ENCODE data around the gene CFAP221. TPM values are rescaled to one million over a fixed set of nuclear protein-coding genes. Genes with fewer than 3 reads are reported as not detected.

The CFAP221 gene
- total RNA-seq, 2 experiments from 2014 or later, result not detected

DNA sequence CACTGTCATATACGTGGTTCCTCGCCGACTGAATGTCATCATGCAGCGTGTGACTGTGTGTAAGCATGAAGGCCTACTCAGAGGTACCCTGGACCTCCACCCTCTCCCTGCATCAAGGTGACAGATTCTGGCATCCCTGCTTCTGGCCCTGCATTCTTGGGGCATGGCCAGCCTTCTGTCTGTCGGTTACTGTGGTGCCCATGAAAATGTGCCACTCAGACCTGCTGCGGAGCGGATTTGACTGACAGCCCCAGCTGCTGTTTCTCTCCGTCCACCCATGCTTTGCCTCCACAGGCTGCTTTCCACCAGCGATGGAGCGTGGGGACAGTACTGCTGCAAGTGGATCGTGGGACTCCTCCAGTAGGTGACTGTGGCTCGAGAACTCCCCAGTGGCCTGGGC lies 144.4 kb downstream of the CFAP221 start:
- Mint-ChIP-seq H3K4me3 (no peak overlapping the region), H3K36me3 (no peaks in the 10 kb centered on the region), H3K27ac (no peak overlapping the region), H3K4me1 (no peaks in the 10 kb centered on the region), H3K9me3 (ENCODE audit: low read depth) (no peaks in the 10 kb centered on the region), H3K27me3 (no peaks in the 10 kb centered on the region)
- DNase-seq, result no peak
- no peak for ATAC-seq
- CTCF ChIA-PET, result no interaction called here

DNA sequence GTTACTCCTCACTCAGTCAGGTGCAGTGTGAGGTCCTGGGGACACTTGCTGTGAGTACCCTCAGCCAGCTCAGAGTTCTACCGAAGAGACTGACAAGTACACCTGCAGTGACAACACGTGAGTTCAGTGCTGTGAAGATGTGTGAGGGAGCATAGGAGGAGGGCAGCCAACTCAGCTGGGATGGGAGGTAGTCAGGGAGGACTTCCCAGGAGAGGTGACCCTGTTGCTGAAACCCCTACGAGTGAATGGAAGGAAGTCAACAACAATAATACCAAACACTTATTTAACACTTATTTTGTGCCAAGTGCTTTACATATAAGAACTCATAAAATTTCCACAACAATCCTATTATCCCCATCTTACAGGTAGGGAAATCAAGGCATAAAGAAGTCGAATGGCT lies 145.0 kb downstream of the CFAP221 start:
- Mint-ChIP-seq H3K36me3 (no peaks in the 10 kb centered on the region), H3K27me3 (no peaks in the 10 kb centered on the region), H3K4me1 (no peaks in the 10 kb centered on the region), H3K9me3 (ENCODE audit: low read depth) (peaks cover 4% of the 10 kb centered on the region), H3K27ac (peak overlapping the region; percentile 18), H3K4me3 (no peak overlapping the region)
- ATAC-seq, result no peak
- CTCF ChIA-PET, result no interaction called here
- no peak for DNase-seq

DNA sequence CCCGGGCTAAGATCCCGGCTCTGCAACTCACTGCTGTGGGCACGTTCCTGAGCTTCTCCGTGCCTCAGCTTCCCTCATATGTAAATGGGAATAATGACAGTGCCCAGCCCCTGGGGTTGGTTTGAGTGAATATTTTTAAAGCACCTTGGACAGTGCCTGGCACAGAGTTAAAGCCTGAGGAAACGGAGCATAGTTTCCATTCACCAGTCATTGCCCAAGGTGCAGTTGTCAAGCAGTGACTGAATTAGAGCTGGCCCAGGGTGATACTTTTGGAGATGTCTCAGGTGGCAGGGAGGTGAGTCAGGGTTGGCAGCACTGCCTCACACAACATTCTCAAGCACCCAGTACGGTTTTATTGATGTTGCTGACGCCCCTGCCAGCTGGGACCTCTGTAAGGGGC lies 146.9 kb downstream of the CFAP221 start:
- Mint-ChIP-seq H3K36me3 (no peaks in the 10 kb centered on the region), H3K9me3 (ENCODE audit: low read depth) (peaks cover 4% of the 10 kb centered on the region), H3K27ac (no peak overlapping the region), H3K27me3 (no peaks in the 10 kb centered on the region), H3K4me3 (no peak overlapping the region), H3K4me1 (no peaks in the 10 kb centered on the region)
- CTCF ChIA-PET, result interaction anchor here (1.0 to 1.8 kb wide), 2 partner anchors 12 to 13 kb away, joined by 3 to 4 read pairs; partner anchors contain the start of gene TMEM177
- DNase-seq (no peak), ATAC-seq (no peak)

DNA sequence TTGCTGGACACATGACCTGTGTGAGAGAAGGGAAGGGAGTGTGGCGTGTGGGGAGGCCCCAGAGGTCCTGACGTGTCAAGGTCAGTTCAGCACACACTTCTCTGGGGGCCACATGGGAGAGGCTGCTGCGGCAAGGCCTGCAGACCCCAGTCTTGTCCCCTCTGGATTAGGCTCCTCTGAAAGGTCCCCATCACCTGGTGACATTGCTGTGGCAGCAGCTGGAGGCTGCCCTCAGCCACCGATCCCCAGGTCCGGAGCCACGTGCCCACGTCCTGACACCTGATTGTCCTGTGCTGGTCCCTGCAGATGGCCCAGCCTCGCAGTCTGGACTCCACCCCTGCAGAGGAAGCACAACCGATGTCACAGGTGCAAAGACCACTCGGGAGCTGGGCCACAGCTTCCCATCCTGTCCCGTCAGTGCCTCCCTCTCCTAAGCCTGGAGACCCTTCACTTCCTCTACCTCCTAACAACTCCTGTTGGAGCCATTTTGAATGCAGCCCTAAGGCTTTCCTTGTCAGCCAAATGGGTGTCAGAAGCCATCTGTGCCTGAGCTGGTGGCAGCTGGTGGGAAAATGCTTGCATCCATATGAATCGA lies 147.5 kb downstream of the CFAP221 start:
- no peak overlapping the region for H3K27ac Mint-ChIP-seq
- CTCF ChIA-PET, result interaction anchor here (1.8 kb wide), 1 partner anchor 13 kb away, joined by 4 read pairs; the partner anchor contains the start of gene TMEM177
- DNase-seq, result no peak
- no peak for ATAC-seq
- H3K4me1 Mint-ChIP-seq, result no peaks in the 10 kb centered on the region
- no peak overlapping the region for H3K4me3 Mint-ChIP-seq
- H3K36me3 Mint-ChIP-seq, result no peaks in the 10 kb centered on the region
- peaks cover 4% of the 10 kb centered on the region for H3K9me3 Mint-ChIP-seq (ENCODE audit: low read depth)
- no peaks in the 10 kb centered on the region for H3K27me3 Mint-ChIP-seq

DNA sequence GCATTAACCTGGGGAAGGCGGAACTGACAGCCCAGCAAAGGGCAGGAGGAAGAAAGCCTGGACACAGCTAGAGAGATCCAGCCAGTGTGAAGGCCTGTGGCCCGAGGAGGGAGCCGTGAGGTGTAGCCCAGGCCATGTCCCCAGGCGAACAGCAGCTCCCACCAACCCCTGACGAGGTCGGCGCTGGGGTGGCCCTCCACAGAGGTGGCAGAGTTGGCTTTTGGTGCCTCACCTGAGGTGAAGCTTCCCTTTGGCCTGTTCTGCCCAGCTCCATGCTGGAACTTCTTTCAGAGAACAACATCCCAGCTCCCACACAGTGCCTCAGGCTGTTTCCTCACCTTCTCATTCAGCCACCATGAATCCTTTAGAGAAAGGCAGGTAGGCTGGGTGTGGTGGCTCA lies 148.1 kb downstream of the CFAP221 start:
- Mint-ChIP-seq H3K4me1 (no peaks in the 10 kb centered on the region), H3K36me3 (no peaks in the 10 kb centered on the region), H3K27ac (no peak overlapping the region), H3K27me3 (no peaks in the 10 kb centered on the region), H3K9me3 (ENCODE audit: low read depth) (peaks cover 4% of the 10 kb centered on the region), H3K4me3 (no peak overlapping the region)
- CTCF ChIA-PET, result interaction anchor here (1.8 kb wide), 1 partner anchor 14 kb away, joined by 4 read pairs; the partner anchor contains the start of gene TMEM177
- ATAC-seq, result no peak
- no peak for DNase-seq

DNA sequence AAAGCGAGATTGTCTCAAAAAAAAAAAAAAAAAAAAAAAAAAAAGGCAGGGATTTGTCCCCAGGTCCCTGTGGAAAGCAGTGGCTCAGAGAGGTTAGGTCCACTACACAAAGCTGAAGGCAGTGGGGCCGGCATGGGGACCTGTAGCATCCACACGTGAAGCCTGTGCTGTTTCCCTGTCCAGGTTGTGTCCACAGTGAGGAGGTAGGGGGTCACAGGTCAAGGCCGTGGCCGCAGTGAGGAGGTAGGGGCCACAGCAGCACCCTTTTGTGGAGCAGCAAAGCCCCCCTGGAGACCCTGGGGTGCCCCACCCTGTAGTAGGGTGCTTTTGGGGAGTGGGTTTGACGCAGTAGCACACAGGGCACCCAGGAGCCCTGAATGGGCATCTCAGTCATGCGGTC lies 148.7 kb downstream of the CFAP221 start:
- CTCF ChIA-PET, result interaction anchor here (0.7 kb wide), 1 partner anchor 10 kb away, joined by 3 read pairs; no protein-coding TSS in a partner anchor
- DNase-seq (no peak), ATAC-seq (no peak)
- Mint-ChIP-seq H3K27ac (no peak overlapping the region), H3K36me3 (no peaks in the 10 kb centered on the region), H3K9me3 (ENCODE audit: low read depth) (peaks cover 4% of the 10 kb centered on the region), H3K4me1 (no peaks in the 10 kb centered on the region), H3K4me3 (no peak overlapping the region), H3K27me3 (peaks cover 4% of the 10 kb centered on the region)

DNA sequence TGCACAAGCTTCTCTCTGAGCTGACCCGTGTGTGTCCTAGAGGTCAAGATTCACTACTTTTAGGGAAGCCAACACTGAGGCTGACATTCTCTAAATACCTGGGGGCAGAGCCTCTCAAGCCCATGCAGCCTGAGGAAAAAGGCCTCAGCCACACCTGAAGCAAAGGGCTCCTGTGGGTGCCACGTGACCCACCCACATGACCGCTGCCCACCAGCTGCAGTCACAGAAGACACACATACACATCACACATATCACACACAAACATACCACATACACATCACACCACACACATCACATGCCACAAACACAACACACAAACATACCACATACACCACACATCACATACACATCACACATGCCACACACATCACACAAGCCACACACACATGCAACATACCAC lies 149.3 kb downstream of the CFAP221 start:
- Mint-ChIP-seq H3K27ac (no peak overlapping the region), H3K36me3 (no peaks in the 10 kb centered on the region), H3K9me3 (ENCODE audit: low read depth) (peaks cover 4% of the 10 kb centered on the region), H3K27me3 (peaks cover 4% of the 10 kb centered on the region), H3K4me1 (no peaks in the 10 kb centered on the region), H3K4me3 (no peak overlapping the region)
- no peak for ATAC-seq
- CTCF ChIA-PET, result no interaction called here
- no peak for DNase-seq

DNA sequence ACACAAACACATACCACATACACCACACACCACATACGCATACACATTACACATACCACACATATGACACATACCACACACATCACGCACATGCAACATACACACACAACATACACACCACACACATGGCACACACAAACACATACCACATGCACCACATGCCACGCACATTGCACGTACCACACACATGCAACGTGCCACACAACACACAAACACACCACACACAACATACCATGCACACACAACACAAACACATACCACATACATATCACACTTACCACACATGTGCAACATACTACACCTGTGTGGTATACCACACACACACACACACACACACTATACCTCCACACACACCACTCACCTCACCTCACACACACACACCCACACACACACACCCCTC lies 149.7 kb downstream of the CFAP221 start:
- Mint-ChIP-seq H3K36me3 (no peaks in the 10 kb centered on the region), H3K9me3 (ENCODE audit: low read depth) (peaks cover 4% of the 10 kb centered on the region), H3K27ac (no peak overlapping the region), H3K4me1 (no peaks in the 10 kb centered on the region), H3K27me3 (peaks cover 4% of the 10 kb centered on the region), H3K4me3 (no peak overlapping the region)
- CTCF ChIA-PET, result no interaction called here
- DNase-seq (no peak), ATAC-seq (no peak)

DNA sequence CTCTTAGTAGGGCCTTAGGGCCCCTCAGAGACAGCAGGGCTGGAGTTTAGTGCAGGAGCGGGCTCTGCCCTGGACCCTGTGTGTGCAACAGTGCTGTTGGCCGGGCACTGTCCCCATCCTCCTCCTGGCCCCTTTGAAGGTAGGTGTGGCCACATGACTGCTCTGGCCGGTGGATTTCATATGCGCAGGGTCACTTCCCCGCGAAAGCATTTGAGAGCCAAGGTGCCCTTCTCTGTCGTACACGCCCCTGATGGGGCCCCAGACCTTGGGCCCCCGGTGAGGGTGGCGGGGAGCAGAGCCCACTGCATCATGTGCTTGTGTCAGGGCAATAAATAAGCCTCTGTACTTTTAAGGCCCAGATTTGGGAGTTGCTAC lies 150.2 kb downstream of the CFAP221 start:
- Mint-ChIP-seq H3K9me3 (ENCODE audit: low read depth) (peaks cover 4% of the 10 kb centered on the region), H3K4me1 (no peaks in the 10 kb centered on the region), H3K27me3 (peaks cover 6% of the 10 kb centered on the region), H3K4me3 (no peak overlapping the region), H3K36me3 (no peaks in the 10 kb centered on the region), H3K27ac (no peak overlapping the region)
- DNase-seq (no peak), ATAC-seq (no peak)
- CTCF ChIA-PET, result interaction anchor here (1.0 kb wide), 1 partner anchor 10 kb away, joined by 3 read pairs; no protein-coding TSS in a partner anchor

DNA sequence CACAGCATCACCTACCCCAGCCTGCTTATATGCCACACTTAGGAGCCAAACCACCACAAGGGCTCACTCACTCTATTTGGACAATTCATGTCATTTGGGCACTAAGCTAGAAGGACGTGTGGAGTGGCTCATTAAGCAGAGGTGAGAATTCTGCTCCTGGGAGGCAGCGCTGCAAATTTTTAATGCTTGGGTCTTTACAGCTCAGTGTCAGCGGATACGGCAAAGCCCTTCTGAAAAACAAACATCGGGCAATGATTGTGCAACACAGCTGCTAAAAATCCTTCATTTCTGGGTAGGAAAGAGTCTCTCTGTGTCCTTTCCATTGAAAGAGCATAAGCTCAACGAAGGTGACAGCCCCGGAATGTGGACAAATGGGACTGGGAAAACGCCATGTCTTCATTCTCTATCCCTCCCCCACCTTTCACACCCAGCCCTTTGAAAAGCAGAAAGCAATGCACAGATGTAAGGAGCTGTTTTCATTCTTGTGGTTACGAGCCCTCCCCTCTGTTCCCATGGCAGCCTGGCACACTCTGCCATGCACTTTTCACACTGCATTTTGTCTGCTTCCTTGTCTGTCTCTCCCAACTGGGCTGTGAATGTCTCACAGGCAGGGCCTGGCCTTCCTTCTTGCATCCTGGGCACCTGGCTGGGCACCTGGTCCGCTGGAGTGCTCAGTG lies 150.7 kb downstream of the CFAP221 start:
- Mint-ChIP-seq H3K36me3 (no peaks in the 10 kb centered on the region), H3K27me3 (peaks cover 6% of the 10 kb centered on the region), H3K4me3 (no peak overlapping the region), H3K27ac (no peak overlapping the region), H3K4me1 (no peaks in the 10 kb centered on the region), H3K9me3 (ENCODE audit: low read depth) (peaks cover 4% of the 10 kb centered on the region)
- CTCF ChIA-PET, result interaction anchor here (1.0 kb wide), 1 partner anchor 9 kb away, joined by 3 read pairs; no protein-coding TSS in a partner anchor
- no peak for ATAC-seq
- no peak for DNase-seq

DNA sequence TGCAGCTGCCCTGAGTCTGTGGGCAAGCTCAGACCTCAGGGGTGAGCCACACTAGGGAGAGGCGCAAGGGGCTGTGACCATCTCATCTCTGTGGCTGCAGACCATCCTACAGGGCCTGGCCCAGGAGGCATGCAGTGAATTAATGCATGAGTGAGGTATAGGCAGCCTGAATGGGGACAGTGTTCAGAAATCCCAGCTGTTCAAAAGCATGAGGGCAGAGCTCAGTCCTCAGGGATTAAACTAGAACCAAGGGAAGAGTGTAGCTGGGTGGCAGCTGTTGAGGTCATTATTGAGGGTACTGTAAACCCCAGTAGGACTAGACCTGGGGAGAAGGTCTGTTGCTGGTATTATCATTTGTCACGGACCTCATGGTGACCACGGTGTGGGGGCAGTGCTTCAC lies 151.8 kb downstream of the CFAP221 start:
- CTCF ChIA-PET, result interaction anchor here (0.9 kb wide), 1 partner anchor 17 kb away, joined by 3 read pairs; the partner anchor contains the start of gene TMEM177
- peaks cover 6% of the 10 kb centered on the region for H3K27me3 Mint-ChIP-seq
- H3K36me3 Mint-ChIP-seq, result no peaks in the 10 kb centered on the region
- ATAC-seq (no peak), DNase-seq (no peak)
- H3K9me3 Mint-ChIP-seq (ENCODE audit: low read depth), result peaks cover 4% of the 10 kb centered on the region
- H3K27ac Mint-ChIP-seq, result no peak overlapping the region
- H3K4me3 Mint-ChIP-seq, result no peak overlapping the region
- no peaks in the 10 kb centered on the region for H3K4me1 Mint-ChIP-seq

DNA sequence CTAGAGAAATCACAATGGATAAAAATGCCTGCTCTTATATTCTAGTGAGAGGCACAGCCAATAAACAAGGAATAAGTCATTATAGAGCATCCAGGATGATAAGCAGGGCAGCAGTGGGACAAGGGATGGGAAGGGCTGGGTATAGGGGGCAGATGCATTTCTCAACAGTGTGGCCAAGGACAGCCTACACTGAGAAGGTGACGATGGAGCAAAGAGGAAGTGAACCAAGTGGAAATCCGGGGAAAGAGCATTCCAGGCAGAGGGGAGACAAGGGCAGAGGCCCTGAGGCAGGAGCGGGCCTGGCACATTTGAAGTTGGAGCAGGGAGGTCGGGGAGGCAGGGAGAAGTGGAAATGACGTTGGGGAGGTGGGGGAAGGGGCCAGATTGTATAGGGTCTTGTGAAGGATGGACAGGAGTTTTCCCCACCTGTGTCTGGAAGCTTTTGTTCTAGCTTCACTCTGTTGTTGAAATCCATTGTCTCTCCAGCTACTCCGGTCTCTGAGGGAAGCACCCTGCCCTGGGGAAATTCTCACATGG lies 152.3 kb downstream of the CFAP221 start:
- no peak overlapping the region for H3K4me3 Mint-ChIP-seq
- H3K9me3 Mint-ChIP-seq (ENCODE audit: low read depth), result peaks cover 4% of the 10 kb centered on the region
- H3K27me3 Mint-ChIP-seq, result peaks cover 8% of the 10 kb centered on the region
- CTCF ChIA-PET, result interaction anchor here (0.9 kb wide), 1 partner anchor 18 kb away, joined by 3 read pairs; the partner anchor contains the start of gene TMEM177
- H3K4me1 Mint-ChIP-seq, result no peaks in the 10 kb centered on the region
- ATAC-seq (no peak), DNase-seq (no peak)
- no peaks in the 10 kb centered on the region for H3K36me3 Mint-ChIP-seq
- H3K27ac Mint-ChIP-seq, result no peak overlapping the region

DNA sequence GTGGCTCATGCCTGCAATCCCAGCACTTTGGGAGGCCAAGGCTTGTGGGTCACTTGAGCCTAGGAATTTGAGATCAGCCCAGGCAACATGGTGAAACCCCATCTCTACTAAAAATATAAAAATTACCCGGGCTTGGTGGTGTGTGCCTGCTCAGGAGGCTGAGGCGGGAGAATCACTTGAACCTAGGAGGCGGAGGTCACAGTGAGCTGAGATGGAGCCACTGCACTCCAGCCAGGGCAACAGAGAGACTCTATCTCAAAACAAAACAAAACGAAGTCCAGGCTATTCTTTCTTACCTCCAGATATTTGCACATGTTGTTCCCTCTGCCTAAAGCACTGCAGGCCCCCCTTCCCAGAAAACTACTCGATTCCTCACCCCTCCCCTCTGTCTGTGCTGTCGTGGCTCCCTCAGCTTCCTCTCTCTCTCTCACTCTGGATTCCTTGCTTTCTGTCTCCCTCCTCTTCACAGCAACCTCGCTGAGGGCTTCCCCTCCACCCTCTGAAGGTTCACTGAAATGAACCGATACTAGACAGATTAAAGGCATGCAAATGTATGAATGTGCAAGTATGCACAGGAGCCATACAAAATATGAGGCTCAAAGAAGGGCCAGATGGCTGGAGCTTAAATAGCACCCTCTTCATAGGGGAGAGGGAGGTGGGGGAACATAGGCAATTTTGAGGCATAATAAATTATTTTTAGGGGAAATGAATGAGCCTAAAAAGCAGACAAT lies 153.2 kb downstream of the CFAP221 start:
- Mint-ChIP-seq H3K9me3 (ENCODE audit: low read depth) (peaks cover 4% of the 10 kb centered on the region), H3K36me3 (no peaks in the 10 kb centered on the region), H3K27me3 (peaks cover 13% of the 10 kb centered on the region), H3K4me1 (no peaks in the 10 kb centered on the region), H3K27ac (no peak overlapping the region), H3K4me3 (no peak overlapping the region)
- ATAC-seq (no peak), DNase-seq (no peak)
- CTCF ChIA-PET, result no interaction called here
